ENCODE results near the gene CNTNAP4. TPM values are rescaled to one million over a fixed set of nuclear protein-coding genes. Genes with fewer than 3 reads are reported as not detected.

CNTNAP4 gene
- polyA plus RNA-seq, 1 donor (not counting 4 experiments of a cell fraction or from before 2014, with no cell fraction given): 0.08 TPM

DNA sequence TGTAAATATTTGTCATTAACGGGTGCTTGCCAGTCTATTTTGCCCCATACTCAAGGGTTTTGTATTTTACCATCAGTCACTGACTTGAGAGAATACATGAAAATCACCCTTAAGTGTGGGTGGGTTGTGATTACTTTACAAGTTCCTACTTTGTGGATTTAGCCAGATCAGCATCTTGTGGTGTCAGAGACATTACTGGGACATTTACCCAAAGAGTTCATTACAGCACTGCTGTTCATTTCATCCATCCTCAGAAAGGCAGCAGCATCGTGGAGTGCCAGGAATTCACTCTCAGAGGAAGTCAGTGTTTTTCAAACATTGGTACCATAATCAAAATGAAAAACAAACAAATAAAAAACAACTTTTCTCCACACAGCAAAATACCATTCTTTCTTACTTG lies 110.8 kb downstream of the CNTNAP4 start:
- no peaks in the 10 kb centered on the region for H3K4me1 ChIP-seq (ENCODE audit: control insufficient read depth, extremely low read depth, insufficient read depth, low read length)
- no peaks in the 10 kb centered on the region for H3K79me2 ChIP-seq (ENCODE audit: control insufficient read depth, insufficient read depth, low read length)
- no peak overlapping the region for H3K4me3 ChIP-seq (ENCODE audit: control insufficient read depth in 2 of 3, extremely low read depth in 1 of 3, insufficient read depth in 2 of 3, low read depth in 1 of 3, low read length in 3 of 3)
- no peak for FAIRE-seq
- no peak for DNase-seq (ENCODE audit: low read depth, low spot score)
- dilution Hi-C loops (cut with MboI; ENCODE audit: extremely low pct_ligation_motif_present, low sequenced_read_pairs): no loop called here
- H3K36me3 ChIP-seq (ENCODE audit: control insufficient read depth in 2 of 2, extremely low read depth in 1 of 2, insufficient read depth in 2 of 2, low read length in 2 of 2): no peaks in the 10 kb centered on the region
- TF ChIP-seq, protein P1, sequence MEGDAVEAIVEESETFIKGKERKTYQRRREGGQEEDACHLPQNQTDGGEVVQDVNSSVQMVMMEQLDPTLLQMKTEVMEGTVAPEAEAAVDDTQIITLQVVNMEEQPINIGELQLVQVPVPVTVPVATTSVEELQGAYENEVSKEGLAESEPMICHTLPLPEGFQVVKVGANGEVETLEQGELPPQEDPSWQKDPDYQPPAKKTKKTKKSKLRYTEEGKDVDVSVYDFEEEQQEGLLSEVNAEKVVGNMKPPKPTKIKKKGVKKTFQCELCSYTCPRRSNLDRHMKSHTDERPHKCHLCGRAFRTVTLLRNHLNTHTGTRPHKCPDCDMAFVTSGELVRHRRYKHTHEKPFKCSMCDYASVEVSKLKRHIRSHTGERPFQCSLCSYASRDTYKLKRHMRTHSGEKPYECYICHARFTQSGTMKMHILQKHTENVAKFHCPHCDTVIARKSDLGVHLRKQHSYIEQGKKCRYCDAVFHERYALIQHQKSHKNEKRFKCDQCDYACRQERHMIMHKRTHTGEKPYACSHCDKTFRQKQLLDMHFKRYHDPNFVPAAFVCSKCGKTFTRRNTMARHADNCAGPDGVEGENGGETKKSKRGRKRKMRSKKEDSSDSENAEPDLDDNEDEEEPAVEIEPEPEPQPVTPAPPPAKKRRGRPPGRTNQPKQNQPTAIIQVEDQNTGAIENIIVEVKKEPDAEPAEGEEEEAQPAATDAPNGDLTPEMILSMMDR (optimal IDR thresholded peaks at IDR 0.05 in 1 of 3, IDR thresholded peaks at IDR 0.05 in 1 of 3, conservative IDR thresholded peaks at IDR 0.05 in 1 of 3; ENCODE audit: extremely low read depth in 1 of 3, insufficient read depth in 2 of 3, low read length in 3 of 3): no peak
- TF ChIP-seq EZH2 (IDR thresholded peaks at IDR 0.05; ENCODE audit: low read length): no peak
- H3K27me3 ChIP-seq (ENCODE audit: control insufficient read depth, extremely low read depth, insufficient read depth, low read length): no peaks in the 10 kb centered on the region
- H3K9me1 ChIP-seq (ENCODE audit: control insufficient read depth, extremely low read depth, insufficient read depth, low read length): no peaks in the 10 kb centered on the region
- no peaks in the 10 kb centered on the region for H3K9me3 ChIP-seq (ENCODE audit: control insufficient read depth, low read depth, low read length)
- H3K4me2 ChIP-seq (ENCODE audit: control insufficient read depth, extremely low read depth, insufficient read depth, low read depth, low read length): no peak overlapping the region
- H4K20me1 ChIP-seq (ENCODE audit: control insufficient read depth, extremely low read depth, insufficient read depth, low read length): no peaks in the 10 kb centered on the region
- no peak overlapping the region for H3K27ac ChIP-seq (ENCODE audit: control insufficient read depth, insufficient read depth, low read length)
- no peak overlapping the region for H3K9ac ChIP-seq (ENCODE audit: control insufficient read depth, extremely low read depth, insufficient read depth, low read length)
- H2AFZ ChIP-seq (ENCODE audit: control insufficient read depth, low read length): no peak overlapping the region

DNA sequence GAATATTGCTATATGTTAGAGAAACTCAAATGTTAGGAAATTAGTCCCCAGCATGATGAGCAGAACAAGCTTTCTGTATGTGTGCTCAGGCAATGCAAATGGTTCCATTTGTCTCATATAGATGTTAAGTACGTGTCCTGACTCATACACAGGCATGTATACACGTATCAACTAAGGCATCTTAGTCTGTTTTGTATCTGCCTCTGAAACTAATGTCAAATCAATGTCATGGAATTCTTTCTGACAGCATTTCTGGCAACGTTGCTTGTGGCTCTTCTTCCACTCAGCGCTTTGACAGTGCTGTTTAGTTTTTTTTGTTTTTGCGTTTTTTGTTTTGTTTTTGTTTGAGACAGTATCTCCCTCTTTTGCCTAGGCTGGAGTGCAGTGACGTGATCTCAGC lies 111.9 kb downstream of the CNTNAP4 start:
- dilution Hi-C loops (cut with MboI; ENCODE audit: extremely low pct_ligation_motif_present, low sequenced_read_pairs): no loop called here
- Histone ChIP-seq H3K4me3 (ENCODE audit: control insufficient read depth in 2 of 3, extremely low read depth in 1 of 3, insufficient read depth in 2 of 3, low read depth in 1 of 3, low read length in 3 of 3) (no peak overlapping the region), H3K9me3 (ENCODE audit: control insufficient read depth, low read depth, low read length) (no peaks in the 10 kb centered on the region), H3K36me3 (ENCODE audit: control insufficient read depth in 2 of 2, extremely low read depth in 1 of 2, insufficient read depth in 2 of 2, low read length in 2 of 2) (no peaks in the 10 kb centered on the region), H2AFZ (ENCODE audit: control insufficient read depth, low read length) (no peak overlapping the region), H3K9me1 (ENCODE audit: control insufficient read depth, extremely low read depth, insufficient read depth, low read length) (no peaks in the 10 kb centered on the region), H3K27ac (ENCODE audit: control insufficient read depth, insufficient read depth, low read length) (no peak overlapping the region), H3K27me3 (ENCODE audit: control insufficient read depth, extremely low read depth, insufficient read depth, low read length) (no peaks in the 10 kb centered on the region), H3K4me1 (ENCODE audit: control insufficient read depth, extremely low read depth, insufficient read depth, low read length) (no peaks in the 10 kb centered on the region), H4K20me1 (ENCODE audit: control insufficient read depth, extremely low read depth, insufficient read depth, low read length) (no peaks in the 10 kb centered on the region), H3K9ac (ENCODE audit: control insufficient read depth, extremely low read depth, insufficient read depth, low read length) (no peak overlapping the region), H3K79me2 (ENCODE audit: control insufficient read depth, insufficient read depth, low read length) (no peaks in the 10 kb centered on the region), H3K4me2 (ENCODE audit: control insufficient read depth, extremely low read depth, insufficient read depth, low read depth, low read length) (no peak overlapping the region)
- no peak for TF ChIP-seq EZH2 (IDR thresholded peaks at IDR 0.05; ENCODE audit: low read length)
- TF ChIP-seq, protein P1 (optimal IDR thresholded peaks at IDR 0.05 in 1 of 3, IDR thresholded peaks at IDR 0.05 in 1 of 3, conservative IDR thresholded peaks at IDR 0.05 in 1 of 3; ENCODE audit: extremely low read depth in 1 of 3, insufficient read depth in 2 of 3, low read length in 3 of 3): no peak
- FAIRE-seq (no peak), DNase-seq (ENCODE audit: low read depth, low spot score) (no peak)

All from keratinocyte (primary cell).